BJ (cell line): ENCODE results near the gene TRIM43. TPM values are rescaled to one million over a fixed set of nuclear protein-coding genes. Genes with fewer than 3 reads are reported as not detected.
"Not testable (repeated sequence)": the region's sequence is repeated elsewhere in the genome, so short reads cannot be mapped to it uniquely, and the experiment has no call there.

ENCODE experiments used
- CTCF ChIA-PET: fragments of 350-600 bp; formaldehyde crosslinking; extraction: SDS; loops from one replicate; lab custom pipeline; 2021; ENCODE audit warnings: antibody characterized with exemption, inconsistent platforms; lab: Yijun Ruan, JAX
- POLR2A ChIA-PET: fragments of 300-600 bp; sonication (Branson Sonifier 250); formaldehyde crosslinking; extraction: SDS; loops from one replicate; lab custom pipeline; 2021; ENCODE audit warnings: antibody characterized with exemption; lab: Charles Lee
- DNase-seq: peaks from one replicate; pipeline ENCODE4 v3.0.0-alpha.2; 2011; ENCODE audit warnings: low read depth
- H3K27me3 ChIP-seq: 2 replicates; pipeline ENCODE4 v1.6.0; 2011; ENCODE audit warnings: low read length; ENCODE audit not compliant: control insufficient read depth, insufficient read depth
- H3K36me3 ChIP-seq: 2 replicates; pipeline ENCODE4 v1.5.1; 2011; ENCODE audit warnings: low read length; ENCODE audit not compliant: control insufficient read depth, insufficient read depth
- H3K4me3 ChIP-seq: 2 replicates; pipeline ENCODE4 v1.5.1; 2011; ENCODE audit warnings: low read depth, mild to moderate bottlenecking, control low read depth, low read length
- CTCF ChIP-seq: IDR thresholded peaks from 2 replicates; pipeline ENCODE4 v1.5.1; 2011; ENCODE audit warnings: low read depth, mild to moderate bottlenecking, control low read depth, inconsistent platforms, low read length, moderate library complexity; ENCODE audit not compliant: insufficient read depth
- polyA minus RNA-seq: library from RNA; depleted of rRNA, polyadenylated mRNA; stranded (reverse); fragments of >200 nt; gene quantifications from 2 replicates; pipeline ENCODE4 v1.2.3, GENCODE V29; 2011; rRNA and poly(A)+ RNA removed
- polyA plus RNA-seq: library from polyadenylated mRNA; depleted of rRNA; stranded (reverse); fragments of >200 nt; gene quantifications from 2 replicates; pipeline ENCODE4 v1.2.3, GENCODE V29; 2011; rRNA removed

Gene TRIM43
- polyA plus RNA-seq (not detected in 2 replicates), polyA minus RNA-seq (not detected in 2 replicates)

- POLR2A ChIA-PET, result not testable (repeated sequence)
Measured at GRCh38 chr2:95591701-95592100, at the start of gene TRIM43. TRIM43 (plus strand) TSS chr2:95592001; CDS start chr2:95594024, 2,023 bp downstream.

GRCh38 chr2:95551055-95551568 lies 40.7 kb upstream of the TRIM43 start:
- DNase-seq, result no peak
- no peaks in the 10 kb centered on the region for H3K36me3 ChIP-seq
- ChIA-PET POLR2A (no interaction called here), CTCF (interaction anchor here (0.7 kb wide), 1 partner anchor 18 kb away, joined by 3 read pairs; no protein-coding TSS in a partner anchor)
- no peak overlapping the region for H3K4me3 ChIP-seq
- no peak for TF ChIP-seq CTCF
- H3K27me3 ChIP-seq, result no peaks in the 10 kb centered on the region

More at GRCh38 chr2:95591701-95592100, at the start of gene TRIM43:
- CTCF ChIA-PET, H3K4me3 ChIP-seq, H3K36me3 ChIP-seq, H3K27me3 ChIP-seq, DNase-seq: not testable (repeated sequence)

GRCh38 chr2:95552911-95553310 lies 38.9 kb upstream of the TRIM43 start:
- no peak for DNase-seq
- CTCF ChIA-PET, result interaction anchor here (0.7 kb wide), 1 partner anchor 203 kb away, joined by 3 read pairs; no protein-coding TSS in a partner anchor
- POLR2A ChIA-PET, result no interaction called here
- H3K36me3 ChIP-seq, result no peaks in the 10 kb centered on the region
- TF ChIP-seq CTCF, result no peak
- H3K27me3 ChIP-seq, result no peaks in the 10 kb centered on the region
- H3K4me3 ChIP-seq, result no peak overlapping the region

- no peak for TF ChIP-seq CTCF
- POLR2A ChIA-PET, result no interaction called here
Measured at GRCh38 chr2:95569170-95569569, 22.6 kb upstream of the TRIM43 start.

GRCh38 chr2:95573866-95574265 lies 17.9 kb upstream of the TRIM43 start:
- ChIA-PET POLR2A (no interaction called here), CTCF (no interaction called here)
- no peak for DNase-seq
- no peaks in the 10 kb centered on the region for H3K36me3 ChIP-seq
- TF ChIP-seq CTCF, result no peak
- no peak overlapping the region for H3K4me3 ChIP-seq
- H3K27me3 ChIP-seq, result peaks cover 5% of the 10 kb centered on the region

More at GRCh38 chr2:95569170-95569569, 22.6 kb upstream of the TRIM43 start:
- Histone ChIP-seq H3K27me3 (peaks cover 7% of the 10 kb centered on the region; the same call in 1 of the 2 replicates), H3K36me3 (no peaks in the 10 kb centered on the region), H3K4me3 (no peak overlapping the region)
- CTCF ChIA-PET, result no interaction called here
- no peak for DNase-seq

- H3K4me3 ChIP-seq, result no peak overlapping the region
- peaks cover 3% of the 10 kb centered on the region for H3K27me3 ChIP-seq
- TF ChIP-seq CTCF, result no peak
- ChIA-PET POLR2A (no interaction called here), CTCF (no interaction called here)
- H3K36me3 ChIP-seq, result no peaks in the 10 kb centered on the region
- no peak for DNase-seq
Measured at GRCh38 chr2:95574506-95574905, 17.3 kb upstream of the TRIM43 start.
